ENCODE results near the gene ADARB2. TPM values are rescaled to one million over a fixed set of nuclear protein-coding genes. Genes with fewer than 3 reads are reported as not detected.

Gene ADARB2
- total RNA-seq, 1 donor from 2014 or later: 0.80 TPM

DNA sequence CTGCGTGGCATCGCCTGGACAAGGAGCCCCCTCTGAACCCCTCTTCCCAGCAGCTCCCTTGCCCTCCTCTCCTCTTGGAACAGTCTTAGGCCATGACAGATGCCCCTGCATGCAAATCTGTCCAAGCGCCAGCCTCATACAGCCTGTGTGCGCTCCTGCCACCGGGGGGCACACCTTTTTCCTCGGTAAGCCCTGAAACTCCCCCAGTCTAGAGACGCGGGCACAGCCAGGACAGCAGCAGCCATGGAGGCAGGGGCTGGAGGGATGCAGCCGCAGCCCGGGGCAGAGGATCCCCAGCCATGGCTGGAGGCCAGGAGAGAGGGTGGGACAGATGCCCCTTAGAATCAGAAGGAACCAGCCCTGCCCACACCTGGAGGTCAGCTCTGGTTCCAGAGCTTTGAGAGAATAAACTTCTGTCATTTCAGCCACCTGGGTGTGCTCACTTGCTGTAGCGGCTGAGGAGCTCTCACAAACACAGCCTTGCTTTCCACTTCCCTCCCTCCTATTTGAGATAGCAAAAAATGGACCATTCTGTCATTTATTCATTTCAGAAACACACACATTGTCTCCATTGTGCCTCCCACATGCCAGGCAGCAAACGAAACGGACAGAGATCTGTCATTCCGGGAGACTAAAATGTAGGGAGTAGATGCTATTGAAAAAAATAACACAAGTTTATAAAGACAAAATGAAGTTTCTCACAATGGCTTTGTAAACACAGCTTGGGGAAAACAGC, 439.6 kb downstream of the ADARB2 start:
- H3K27ac ChIP-seq: no peak overlapping the region
- intact Hi-C loops (cut with DNase I): no loop called here
- ATAC-seq (peak in 1 of 2 donors; percentile 17), DNase-seq (no peak)
- no peak overlapping the region for H3K4me3 ChIP-seq
- no peaks in the 10 kb centered on the region for H3K4me1 ChIP-seq
- H3K36me3 ChIP-seq: no peaks in the 10 kb centered on the region
- peaks cover 12% of the 10 kb centered on the region for H3K27me3 ChIP-seq (ENCODE audit: low read depth)
- no peaks in the 10 kb centered on the region for H3K9me3 ChIP-seq
- TF ChIP-seq, protein P1, sequence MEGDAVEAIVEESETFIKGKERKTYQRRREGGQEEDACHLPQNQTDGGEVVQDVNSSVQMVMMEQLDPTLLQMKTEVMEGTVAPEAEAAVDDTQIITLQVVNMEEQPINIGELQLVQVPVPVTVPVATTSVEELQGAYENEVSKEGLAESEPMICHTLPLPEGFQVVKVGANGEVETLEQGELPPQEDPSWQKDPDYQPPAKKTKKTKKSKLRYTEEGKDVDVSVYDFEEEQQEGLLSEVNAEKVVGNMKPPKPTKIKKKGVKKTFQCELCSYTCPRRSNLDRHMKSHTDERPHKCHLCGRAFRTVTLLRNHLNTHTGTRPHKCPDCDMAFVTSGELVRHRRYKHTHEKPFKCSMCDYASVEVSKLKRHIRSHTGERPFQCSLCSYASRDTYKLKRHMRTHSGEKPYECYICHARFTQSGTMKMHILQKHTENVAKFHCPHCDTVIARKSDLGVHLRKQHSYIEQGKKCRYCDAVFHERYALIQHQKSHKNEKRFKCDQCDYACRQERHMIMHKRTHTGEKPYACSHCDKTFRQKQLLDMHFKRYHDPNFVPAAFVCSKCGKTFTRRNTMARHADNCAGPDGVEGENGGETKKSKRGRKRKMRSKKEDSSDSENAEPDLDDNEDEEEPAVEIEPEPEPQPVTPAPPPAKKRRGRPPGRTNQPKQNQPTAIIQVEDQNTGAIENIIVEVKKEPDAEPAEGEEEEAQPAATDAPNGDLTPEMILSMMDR (IDR thresholded peaks at IDR 0.05): no peak

DNA sequence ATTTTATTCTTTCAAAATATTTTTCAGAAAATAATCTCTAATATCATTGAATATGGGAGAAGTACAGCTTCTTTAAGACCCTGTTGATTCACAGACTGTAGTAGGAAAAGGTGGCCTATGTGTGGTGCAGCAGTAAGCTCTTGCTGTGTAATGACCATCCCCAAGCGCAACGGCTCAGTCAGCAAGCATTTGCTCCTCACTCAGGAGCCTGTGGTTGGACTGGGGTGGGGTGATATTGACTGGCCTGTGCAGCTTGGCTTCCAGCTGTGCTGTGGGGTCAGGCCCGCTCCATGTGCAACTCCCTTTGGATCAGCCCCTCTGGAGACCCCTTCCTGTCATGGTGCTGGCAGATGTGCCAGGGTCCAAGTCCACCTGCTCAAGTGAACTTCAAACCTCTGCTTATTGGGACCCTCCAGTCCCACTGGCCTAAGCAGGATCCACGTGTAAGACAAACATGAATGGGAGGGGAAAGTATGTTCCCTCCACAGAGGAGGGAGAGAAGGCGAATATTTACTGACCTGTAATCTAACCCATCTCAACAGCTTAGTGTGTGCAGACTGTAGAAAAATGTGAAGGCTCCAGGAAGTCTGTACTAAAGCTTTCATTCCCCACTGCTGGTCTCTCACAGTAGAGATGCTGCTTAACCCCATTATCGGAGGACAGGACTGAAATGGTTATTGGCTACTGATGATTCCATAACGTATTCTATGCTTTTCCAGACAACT, 441.4 kb downstream of the ADARB2 start:
- no peaks in the 10 kb centered on the region for H3K4me1 ChIP-seq
- H3K9me3 ChIP-seq: no peaks in the 10 kb centered on the region
- no peak overlapping the region for H3K27ac ChIP-seq
- peaks cover 12% of the 10 kb centered on the region for H3K27me3 ChIP-seq (ENCODE audit: low read depth)
- no peak overlapping the region for H3K4me3 ChIP-seq
- TF ChIP-seq, protein P1 (IDR thresholded peaks at IDR 0.05): no peak
- DNase-seq: no peak
- no peaks in the 10 kb centered on the region for H3K36me3 ChIP-seq
- intact Hi-C loops (cut with DNase I): no loop called here
- ATAC-seq: no peak

- DNase-seq (no peak), ATAC-seq (no peak)
- TF ChIP-seq, protein P1 (IDR thresholded peaks at IDR 0.05): no peak
- no peak overlapping the region for H3K4me3 ChIP-seq
- H3K4me1 ChIP-seq: no peaks in the 10 kb centered on the region
- intact Hi-C loops (cut with DNase I): no loop called here
- H3K27me3 ChIP-seq (ENCODE audit: low read depth): peaks cover 8% of the 10 kb centered on the region
- no peaks in the 10 kb centered on the region for H3K9me3 ChIP-seq
- H3K36me3 ChIP-seq: no peaks in the 10 kb centered on the region
- no peak overlapping the region for H3K27ac ChIP-seq
Observed at GRCh38 chr10:1294748-1295147, 442.6 kb downstream of the ADARB2 start.

- Histone ChIP-seq H3K4me1 (no peaks in the 10 kb centered on the region), H3K9me3 (no peaks in the 10 kb centered on the region), H3K36me3 (no peaks in the 10 kb centered on the region), H3K4me3 (no peak overlapping the region), H3K27ac (no peak overlapping the region), H3K27me3 (ENCODE audit: low read depth) (peaks cover 8% of the 10 kb centered on the region)
- TF ChIP-seq, protein P1 (IDR thresholded peaks at IDR 0.05): no peak
- intact Hi-C loops (cut with DNase I): no loop called here
- ATAC-seq (no peak), DNase-seq (no peak)
Observed at GRCh38 chr10:1293636-1294435, 443.5 kb downstream of the ADARB2 start.

DNA sequence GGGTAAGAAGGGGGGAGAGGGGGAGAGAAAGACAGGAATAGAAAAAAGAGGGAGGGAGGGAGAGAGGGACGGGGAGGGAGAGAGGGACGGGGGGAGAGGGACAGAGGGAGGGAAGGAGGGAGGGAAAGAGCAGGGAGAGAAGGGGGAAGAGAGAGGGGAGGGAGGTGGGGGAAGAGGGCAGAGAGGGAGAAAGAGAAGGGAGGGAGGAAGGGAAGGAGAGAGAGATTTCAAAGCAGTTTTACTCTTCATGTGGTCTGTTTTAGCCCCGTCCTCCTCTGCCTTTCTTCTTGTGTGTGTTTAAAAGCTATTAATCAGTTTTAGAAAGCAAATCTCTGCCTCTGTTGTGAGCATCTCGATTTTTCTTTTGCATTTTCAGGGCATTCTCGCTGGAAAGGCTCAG, 444.2 kb downstream of the ADARB2 start:
- Histone ChIP-seq H3K4me1 (no peaks in the 10 kb centered on the region), H3K27me3 (ENCODE audit: low read depth) (peaks cover 8% of the 10 kb centered on the region), H3K9me3 (no peaks in the 10 kb centered on the region), H3K36me3 (no peaks in the 10 kb centered on the region), H3K27ac (no peak overlapping the region), H3K4me3 (no peak overlapping the region)
- ATAC-seq: no peak
- TF ChIP-seq, protein P1 (IDR thresholded peaks at IDR 0.05): no peak
- no peak for DNase-seq
- intact Hi-C loops (cut with DNase I): no loop called here
